GM11168 (cell line): ENCODE measurements around the gene PER1.
"Not testable (repeated sequence)": the region's sequence is repeated elsewhere in the genome, so short reads cannot be mapped to it uniquely, and the experiment has no call there.

Experiments
- in situ Hi-C: fragments of 300-500 bp; cut with MboI; formaldehyde crosslinking; loops from one replicate; pipeline ENCODE4 v1.12.0; 2022; ENCODE audit warnings: low sequenced_read_pairs; ENCODE audit not compliant: unreplicated experiment

The PER1 gene

DNA sequence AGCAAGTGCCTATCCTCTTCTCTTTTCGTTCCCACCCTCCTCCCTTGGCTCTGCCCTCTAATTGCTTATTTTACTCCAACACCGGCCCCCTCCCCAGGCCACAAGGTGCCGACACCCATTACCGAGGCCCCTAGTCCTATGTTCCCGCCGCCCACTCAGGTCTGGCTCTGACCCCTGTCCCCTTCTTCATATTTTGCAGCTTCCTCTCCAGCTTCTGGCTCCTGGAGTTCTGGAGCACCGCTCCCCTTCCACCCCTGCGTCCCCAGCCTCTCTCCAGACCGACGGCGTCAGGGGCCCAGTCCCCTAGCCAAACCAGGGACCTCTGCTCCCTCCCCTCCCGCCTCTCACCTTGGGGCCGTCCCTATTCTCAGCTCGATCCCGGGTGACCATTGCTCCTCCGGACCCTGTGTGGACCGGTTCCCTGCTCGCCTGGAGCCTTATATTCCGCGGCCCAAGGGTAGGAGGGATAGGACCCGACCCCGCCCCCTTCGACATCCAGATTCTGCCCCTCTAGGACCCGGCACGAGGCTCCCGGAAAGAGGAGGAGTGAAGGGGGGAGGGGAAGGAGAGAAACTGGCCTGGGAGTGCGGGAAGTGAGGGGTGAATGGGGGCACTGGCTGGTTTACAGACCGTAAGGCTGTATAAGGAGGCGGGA, 28.4 kb downstream of the PER1 start, which contains the start of gene HES7:
Gene HES7 (minus strand): TSS at position 412 of the 655 bp plus-strand sequence. CDS start 22 bp downstream, at position 390.
- in situ Hi-C loops: no loop called here

- in situ Hi-C loops: no loop called here
Observed at GRCh38 chr17:8122924-8123694, 29.1 kb downstream of the PER1 start.

DNA sequence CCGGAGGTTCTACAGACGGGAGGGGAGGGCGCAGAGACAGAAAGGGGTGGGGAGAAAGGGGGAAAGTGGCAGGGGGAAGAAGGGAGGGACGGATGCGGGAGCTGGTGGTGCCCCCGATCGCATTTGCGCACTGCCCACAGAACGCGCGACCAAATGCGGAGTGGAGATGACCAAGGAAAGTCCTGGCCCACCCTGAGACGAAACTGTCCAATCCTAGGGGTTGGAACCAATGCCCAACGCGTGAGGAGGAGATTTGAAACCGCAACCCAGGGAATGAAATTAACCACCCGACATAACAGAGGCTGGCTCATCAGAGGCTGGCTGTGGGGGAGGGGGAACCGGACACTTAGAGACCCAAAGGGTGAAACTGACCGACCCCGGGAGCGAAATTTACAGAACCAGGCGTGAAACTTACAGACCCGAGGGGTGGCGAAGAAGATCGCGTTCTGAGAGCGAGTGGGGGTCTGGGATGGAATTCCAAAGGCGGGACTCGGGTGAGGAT, 29.7 kb downstream of the PER1 start:
- in situ Hi-C loops: no loop called here

GRCh38 chr17:8121681-8122421, 30.4 kb downstream of the PER1 start:
- in situ Hi-C loops: no loop called here

- in situ Hi-C loops: no loop called here
Observed at GRCh38 chr17:8121407-8121680, 30.9 kb downstream of the PER1 start.

GRCh38 chr17:8120520-8121406, 31.4 kb downstream of the PER1 start:
- in situ Hi-C loops: no loop called here

DNA sequence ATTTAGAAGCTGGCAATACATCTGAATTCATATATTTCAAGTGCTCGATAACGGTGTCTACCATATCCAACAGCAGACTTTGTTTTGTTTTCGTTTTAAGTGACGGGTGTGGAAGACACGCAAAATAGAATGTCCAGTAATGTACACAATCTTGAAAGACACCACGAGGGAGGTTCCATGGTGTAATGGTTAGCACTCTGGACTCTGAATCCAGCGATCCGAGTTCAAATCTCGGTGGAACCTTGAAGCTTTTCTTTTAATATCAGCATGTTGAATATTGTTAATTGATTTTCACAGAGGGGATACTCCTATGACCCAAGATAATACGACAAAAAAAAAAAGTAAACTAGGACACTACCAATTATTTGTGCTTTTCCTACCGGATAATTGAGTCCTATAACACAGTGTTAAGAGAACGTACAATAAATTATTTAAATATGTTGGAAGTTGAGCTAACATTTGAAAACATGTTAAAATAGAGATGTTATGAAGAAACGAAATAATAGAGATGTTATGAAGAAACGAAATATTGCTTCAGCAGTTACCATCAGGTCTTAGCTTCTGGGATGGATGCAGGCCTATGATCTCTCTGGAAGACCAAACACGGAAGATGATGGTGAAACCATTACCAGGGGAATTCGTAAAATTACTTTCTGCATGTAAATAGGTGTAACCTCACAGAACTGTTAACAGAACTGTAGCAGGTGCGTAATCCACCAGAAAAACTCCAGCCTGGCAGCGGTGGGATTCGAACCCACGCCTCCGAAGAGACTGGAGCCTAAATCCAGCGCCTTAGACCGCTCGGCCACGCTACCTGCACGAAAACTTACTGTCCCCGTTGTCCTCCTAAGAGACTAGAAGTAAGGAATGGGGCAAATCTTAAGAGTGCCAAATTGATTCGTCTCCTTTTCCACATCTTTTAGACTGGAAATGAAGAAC, 32.4 kb downstream of the PER1 start:
- in situ Hi-C loops: no loop called here

DNA sequence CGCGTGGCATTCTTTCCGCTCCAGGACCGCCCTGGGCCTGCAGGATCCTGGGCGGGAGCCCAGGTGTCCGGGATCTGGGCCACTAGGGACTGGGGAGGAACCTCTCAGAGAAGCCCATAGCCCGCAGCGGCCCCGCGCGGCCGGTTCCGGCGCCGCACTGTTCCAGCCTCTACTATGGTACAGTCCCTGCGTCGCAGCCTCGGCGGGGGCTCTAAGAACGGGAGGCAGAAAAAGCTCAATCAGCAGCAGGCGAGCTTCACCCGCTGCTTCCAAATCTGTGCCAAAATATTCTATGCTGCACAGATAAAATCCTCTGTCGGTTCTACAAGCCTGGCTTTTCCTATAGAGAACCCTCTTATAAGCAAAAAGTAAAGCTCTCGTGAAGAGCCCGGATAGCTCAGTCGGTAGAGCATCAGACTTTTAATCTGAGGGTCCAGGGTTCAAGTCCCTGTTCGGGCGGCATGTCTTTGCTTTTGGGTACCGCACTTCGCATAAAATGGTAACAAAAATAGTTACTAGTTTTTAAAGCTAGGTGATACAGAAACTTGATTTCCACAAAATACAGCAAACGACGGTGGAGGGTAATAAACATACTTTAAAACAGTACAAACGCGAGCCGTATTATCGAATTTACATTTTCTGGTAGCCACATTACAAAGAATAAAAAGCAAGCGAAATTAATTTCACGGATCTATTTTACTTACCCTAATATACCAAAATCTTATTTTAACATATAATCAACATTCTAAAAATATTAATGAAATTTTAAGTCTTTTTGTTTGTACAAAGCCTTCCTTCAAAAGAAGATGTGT, 33.2 kb downstream of the PER1 start:
- in situ Hi-C loops: no loop called here

DNA sequence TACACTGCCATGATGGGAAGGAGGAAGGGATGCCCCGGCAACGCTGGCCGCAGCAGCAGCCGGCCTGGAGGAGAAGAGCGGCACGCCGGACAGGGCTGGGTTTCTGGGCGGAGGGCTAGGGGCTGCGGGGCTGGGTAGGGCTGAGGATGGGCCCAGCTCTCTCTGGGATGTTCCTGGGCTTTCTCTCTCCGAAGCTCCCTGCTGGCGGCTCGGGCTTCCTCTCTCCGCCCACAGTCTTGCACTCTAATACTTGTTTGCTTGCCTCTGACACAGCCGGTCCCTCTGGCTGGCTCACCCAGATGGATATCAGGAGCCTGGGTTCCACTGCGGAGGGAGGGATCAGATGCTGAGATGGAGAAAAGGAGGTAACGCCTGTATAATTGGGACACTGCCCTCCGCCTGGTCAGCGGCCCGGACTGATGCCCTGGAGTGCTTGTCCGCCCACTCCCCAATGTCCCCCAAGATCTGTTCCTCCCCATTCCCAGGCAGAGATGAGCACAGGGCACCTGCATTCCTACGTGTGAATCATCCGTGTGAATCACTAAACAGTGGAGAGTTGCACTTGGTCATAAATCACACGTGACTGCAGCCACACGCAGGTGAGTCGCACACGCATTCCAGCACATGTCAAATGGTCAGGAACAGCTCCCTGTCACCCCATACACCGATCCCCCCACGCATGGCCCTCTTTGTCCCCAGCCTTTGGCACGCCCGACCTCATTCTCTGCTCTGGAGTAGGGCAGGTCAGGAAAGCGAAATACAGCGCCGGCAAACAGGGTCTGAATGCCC, 34.0 kb downstream of the PER1 start, which contains the start of gene ALOXE3:
Gene ALOXE3 (minus strand): TSS at position 535 of the 789 bp plus-strand sequence. CDS start 524 bp downstream, at position 11.
- in situ Hi-C loops: no loop called here

GRCh38 chr17:8117367-8117979, 34.7 kb downstream of the PER1 start:
- in situ Hi-C loops: no loop called here

GRCh38 chr17:8116776-8117175, 35.4 kb downstream of the PER1 start:
- in situ Hi-C loops: no loop called here

- in situ Hi-C loops: no loop called here
Observed at GRCh38 chr17:8110907-8111306, 41.3 kb downstream of the PER1 start.

GRCh38 chr17:8110456-8110804, 41.8 kb downstream of the PER1 start:
- in situ Hi-C loops: no loop called here

DNA sequence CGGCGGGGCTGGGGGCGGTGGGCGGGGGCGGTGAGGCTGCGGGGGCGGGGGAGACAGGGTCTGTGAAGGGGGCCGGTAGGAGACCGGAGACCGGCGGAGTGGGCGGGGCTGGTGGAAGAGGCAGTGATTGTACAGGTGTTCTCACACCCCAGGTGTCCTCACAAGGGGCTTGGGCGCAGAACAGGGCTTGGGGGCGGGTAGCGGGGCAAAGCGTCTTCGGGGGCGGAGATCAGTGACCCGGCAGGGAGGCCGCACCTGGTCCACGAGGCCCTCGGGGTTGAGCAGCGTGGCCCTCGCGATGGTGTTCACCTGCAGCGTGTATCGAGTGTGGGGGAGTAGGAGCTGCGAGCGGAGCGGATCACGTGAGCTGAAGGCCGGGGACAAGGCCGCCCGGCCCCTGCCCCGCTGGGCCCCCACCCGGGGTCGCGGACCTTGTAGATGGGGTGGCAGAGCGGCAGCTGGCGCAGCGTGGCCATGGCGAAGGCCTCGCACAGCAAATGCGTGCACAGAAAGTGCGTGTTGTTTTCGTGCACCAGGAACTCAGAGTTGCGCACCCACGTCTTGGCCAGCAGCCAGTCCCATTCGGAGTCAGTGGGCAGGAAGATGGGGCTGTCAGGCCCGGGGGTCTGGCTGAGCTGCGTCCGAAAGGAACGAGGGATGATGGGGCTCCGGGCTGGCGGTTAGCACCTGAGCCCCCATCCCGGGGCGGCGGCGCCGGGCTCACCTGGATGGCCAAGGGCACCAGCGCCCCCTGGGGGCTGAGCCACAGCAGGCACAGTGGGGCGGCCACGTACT, 42.3 kb downstream of the PER1 start:
- in situ Hi-C loops: no loop called here

- in situ Hi-C loops: no loop called here
Observed at GRCh38 chr17:8108972-8109660, 43.1 kb downstream of the PER1 start.

- in situ Hi-C loops: not testable (repeated sequence)
Observed at GRCh38 chr17:8106980-8107379, 45.2 kb downstream of the PER1 start.
